Endothelial cell of umbilical vein (primary cell): ENCODE measurements around the gene DMBX1. TPM values are rescaled to one million over a fixed set of nuclear protein-coding genes. Genes with fewer than 3 reads are reported as not detected.

Experiments
- BruUV-seq: library from RNA; stranded (reverse); fragments of 400-500 nt; replicated peaks from 2 replicates; lab custom pipeline; 2021; lab: Mats Ljungman, UMichigan
- CTCF ChIA-PET: fragments of 300-600, 350-600 bp; sonication (Branson Sonifier 250); formaldehyde crosslinking; loops from one replicate; lab custom pipeline; 2021; ENCODE audit warnings: antibody characterized with exemption, inconsistent platforms; lab: Charles Lee
- POLR2A ChIA-PET: fragments of 300-600, 350-600 bp; sonication (Branson Sonifier 250); formaldehyde crosslinking; loops from one replicate; lab custom pipeline; 2021; ENCODE audit warnings: antibody characterized with exemption, inconsistent platforms; lab: Charles Lee
- DNase-seq: peaks from one replicate; pipeline ENCODE4 v3.0.0-alpha.2; 2011; ENCODE audit warnings: low read depth, low spot score
- FAIRE-seq: peaks from 2 replicates; lab custom pipeline; 2011; peaks lifted over from hg19 to GRCh38; lab: Jason Lieb, UNC
- H2AFZ ChIP-seq: 2 replicates; pipeline ENCODE4 v1.6.0; 2012; ENCODE audit warnings: low read depth, low read length, control low read depth, inconsistent platforms
- H3K27ac ChIP-seq: 2 replicates; pipeline ENCODE4 v1.5.1; 2011; ENCODE audit warnings: low read depth, mild to moderate bottlenecking, control low read depth, low read length, moderate library complexity; ENCODE audit not compliant: insufficient read depth
- H3K27me3 ChIP-seq, 2 experiments: 2 replicates each; pipeline versions ENCODE4 v1.6.0 to v1.6.1; 2011; ENCODE audit warnings: low read length in 2 of 2, mixed read lengths in 1 of 2; ENCODE audit not compliant: control insufficient read depth in 2 of 2, insufficient read depth in 2 of 2
- H3K36me3 ChIP-seq, 2 experiments: 2 replicates in 1 of 2; 3 replicates in 1 of 2; pipeline ENCODE4 v1.5.1; 2011; ENCODE audit warnings: low read length in 2 of 2, mild to moderate bottlenecking in 1 of 2, moderate library complexity in 1 of 2; ENCODE audit not compliant: control insufficient read depth in 2 of 2, insufficient read depth in 2 of 2; ENCODE audit errors: extremely low read depth in 1 of 2
- H3K4me1 ChIP-seq: 3 replicates; pipeline ENCODE4 v1.5.1; 2011; ENCODE audit warnings: mild to moderate bottlenecking, low read length; ENCODE audit not compliant: control insufficient read depth, insufficient read depth; ENCODE audit errors: extremely low read depth
- H3K4me2 ChIP-seq: 2 replicates; pipeline ENCODE4 v1.6.1; 2011; ENCODE audit warnings: low read length, control low read depth, mixed read lengths; ENCODE audit not compliant: insufficient read depth
- H3K4me3 ChIP-seq, 3 experiments: fragments of 200-600 bp in 1 of 3; sonication (generic), shearing (Covaris generic) in 1 of 3; replicated peaks in 1 of 3; 2 replicates each; pipeline ENCODE4 v1.5.1; 2011 to 2016; ENCODE audit warnings: control low read depth in 3 of 3, low read length in 3 of 3, mild to moderate bottlenecking in 2 of 3, inconsistent platforms in 1 of 3, low read depth in 1 of 3, moderate library complexity in 1 of 3; ENCODE audit not compliant: insufficient read depth in 1 of 3
- H3K79me2 ChIP-seq: 2 replicates; pipeline ENCODE4 v1.6.0; 2012; ENCODE audit warnings: low read length, inconsistent platforms; ENCODE audit not compliant: control insufficient read depth, insufficient read depth
- H3K9ac ChIP-seq: replicated peaks from 2 replicates; pipeline ENCODE3; 2011; ENCODE audit warnings: low read length, control low read depth; ENCODE audit not compliant: insufficient read depth; ENCODE audit errors: extremely low read depth
- H3K9me1 ChIP-seq: replicated peaks from 3 replicates; pipeline ENCODE4 v1.6.0; 2011; ENCODE audit warnings: mild to moderate bottlenecking, low read length; ENCODE audit not compliant: control insufficient read depth, insufficient read depth; ENCODE audit errors: extremely low read depth
- H3K9me3 ChIP-seq: replicated peaks from 2 replicates; pipeline ENCODE4 v1.5.1; 2012; ENCODE audit warnings: low read length, inconsistent platforms; ENCODE audit not compliant: control insufficient read depth, insufficient read depth
- H4K20me1 ChIP-seq: replicated peaks from 2 replicates; pipeline ENCODE3; 2011; ENCODE audit warnings: mild to moderate bottlenecking, low read length; ENCODE audit not compliant: control insufficient read depth, insufficient read depth; ENCODE audit errors: extremely low read depth
- CTCF ChIP-seq, 2 donors: IDR thresholded peaks; 1 replicate in 1 of 2; 2 replicates in 1 of 2; pipeline ENCODE4 v1.5.1; 2011; ENCODE audit warnings: low read length in 2 of 2, mild to moderate bottlenecking in 2 of 2, moderate library complexity in 2 of 2, control low read depth in 1 of 2, inconsistent platforms in 1 of 2, low read depth in 1 of 2; ENCODE audit not compliant: insufficient read depth in 1 of 2; ENCODE audit errors: extremely low read depth in 1 of 2
- EZH2 ChIP-seq: IDR thresholded peaks from 2 replicates; pipeline ENCODE4 v1.6.1; 2012; ENCODE audit warnings: borderline replicate concordance, low read depth, mild to moderate bottlenecking, moderate library complexity, low read length, inconsistent platforms; ENCODE audit not compliant: severe bottlenecking
- FOS ChIP-seq: IDR thresholded peaks from 2 replicates; pipeline ENCODE4 v1.6.1; 2011; ENCODE audit warnings: mild to moderate bottlenecking, low read length, moderate library complexity, borderline replicate concordance; ENCODE audit not compliant: insufficient read depth
- GATA2 ChIP-seq: IDR thresholded peaks from 2 replicates; pipeline ENCODE4 v1.7.0; 2011; ENCODE audit warnings: low read depth, mild to moderate bottlenecking, moderate library complexity, mixed read lengths, low read length; ENCODE audit not compliant: insufficient read length, insufficient read depth
- JUN ChIP-seq: IDR thresholded peaks from 2 replicates; pipeline ENCODE4 v1.6.1; 2011; ENCODE audit warnings: borderline replicate concordance, low read depth; ENCODE audit not compliant: insufficient read length, insufficient read depth
- MAX ChIP-seq: IDR thresholded peaks from 2 replicates; pipeline ENCODE4 v1.6.1; 2011; ENCODE audit not compliant: insufficient read depth, insufficient read length
- MYC ChIP-seq: IDR thresholded peaks from one replicate; pipeline ENCODE4 v1.6.1; 2011; ENCODE audit warnings: mild to moderate bottlenecking, low read depth, low read length
- POLR2A ChIP-seq: IDR thresholded peaks from 2 replicates; pipeline ENCODE4 v1.6.1; 2012; ENCODE audit warnings: low read depth, mild to moderate bottlenecking, control low read depth, low read length
- POLR2AphosphoS5 ChIP-seq: IDR thresholded peaks from 2 replicates; pipeline ENCODE4 v1.6.1; 2012; ENCODE audit warnings: low read depth, mild to moderate bottlenecking, control low read depth, low read length, moderate library complexity; ENCODE audit not compliant: insufficient read depth
- dilution Hi-C: fragments of 300-500 bp; cut with MboI; formaldehyde crosslinking; loops from one replicate; pipeline ENCODE4 v1.15.0; 2019; ENCODE audit warnings: low sequenced_read_pairs; ENCODE audit not compliant: extremely low pct_ligation_motif_present
- intact Hi-C: fragments of 100-400 bp; cut with micrococcal nuclease; formaldehyde crosslinking; loops from one replicate; pipeline ENCODE4 v1.10.0; 2022
- polyA plus RNA-seq, 4 experiments: library from polyadenylated mRNA; depleted of rRNA in 3 of 4; stranded (reverse) in 3 of 4; unstranded in 1 of 4; fragments of >200 nt; gene quantifications; 2 replicates each; pipeline versions ENCODE4 v1.2.1 to v1.2.3, GENCODE V29; 2011 to 2012; ENCODE audit warnings: missing spikeins in 1 of 4
- total RNA-seq: library from RNA; stranded (reverse); gene quantifications from 2 replicates; pipeline ENCODE4 v1.2.3, GENCODE V29; 2021

DMBX1 gene
- total and polyA plus RNA-seq, 2 donors (not counting 3 experiments of a cell fraction or from before 2014, with no cell fraction given), result not detected

GRCh38 chr1:46524843-46525242 lies 35.2 kb downstream of the DMBX1 start:
- Histone ChIP-seq H3K9me3 (no peaks in the 10 kb centered on the region), H3K79me2 (no peaks in the 10 kb centered on the region), H3K4me3 (no peak overlapping the region), H3K4me1 (no peaks in the 10 kb centered on the region), H3K27ac (no peak overlapping the region), H3K36me3 (no peaks in the 10 kb centered on the region), H3K9me1 (no peaks in the 10 kb centered on the region), H3K27me3 (peaks cover 52 to 58% of the 10 kb centered on the region in 2 experiments), H3K4me2 (no peak overlapping the region), H2AFZ (no peak overlapping the region), H4K20me1 (no peaks in the 10 kb centered on the region), H3K9ac (no peak overlapping the region)
- dilution Hi-C loops, result no loop called here
- ChIA-PET POLR2A (no interaction called here), CTCF (interaction anchor here (1.1 to 3.2 kb wide), 2 partner anchors 78 to 118 kb away, joined by 4 to 16 read pairs; no protein-coding TSS in a partner anchor)
- BruUV-seq, result no TSS peak
- intact Hi-C loops, result no loop called here
- no peak for TF ChIP-seq POLR2A
- no peak for TF ChIP-seq POLR2AphosphoS5
- no peak for TF ChIP-seq JUN
- no peak for TF ChIP-seq GATA2
- no peak for TF ChIP-seq MYC
- TF ChIP-seq EZH2, result no peak
- no peak for TF ChIP-seq CTCF (IDR thresholded peaks at IDR 0.05; ENCODE audit: extremely low read depth in 1 of 2, insufficient read depth in 1 of 2, low read depth in 1 of 2, low read length in 2 of 2)
- TF ChIP-seq MAX, result no peak
- no peak for TF ChIP-seq FOS
- DNase-seq (no peak), FAIRE-seq (no peak)
